WTC11 (cell line): ENCODE results near the gene NLRC4.

Source experiments
- CREB1 ChIP-seq: sonication (generic); formaldehyde crosslinking; IDR thresholded peaks from 2 replicates; pipeline ENCODE4 v1.8.0; 2023; ENCODE audit warnings: mild to moderate bottlenecking, missing genetic modification reagents
- CTCF ChIP-seq: fragments of 200-600 bp; IDR thresholded peaks from 2 replicates; pipeline ENCODE4 v1.8.0; 2022; ENCODE audit warnings: antibody characterized with exemption
- E2F5 ChIP-seq: sonication (generic); formaldehyde crosslinking; IDR thresholded peaks from 2 replicates; pipeline ENCODE4 v1.8.1; 2022; ENCODE audit warnings: mild to moderate bottlenecking, moderate library complexity, missing genetic modification reagents
- ETV6 ChIP-seq: sonication (generic); formaldehyde crosslinking; IDR thresholded peaks from 2 replicates; pipeline ENCODE4 v1.8.1; 2022; ENCODE audit warnings: mild to moderate bottlenecking, missing genetic modification reagents
- GTF2I ChIP-seq: fragments of 250-450 bp; sonication (Bioruptor Pico); conservative IDR thresholded peaks from 2 replicates; pipeline ENCODE4 v1.4.0; 2021; ENCODE audit warnings: mild to moderate bottlenecking
- JUN ChIP-seq: sonication (generic); formaldehyde crosslinking; IDR thresholded peaks from 2 replicates; pipeline ENCODE4 v1.8.0; 2023; ENCODE audit warnings: mild to moderate bottlenecking, missing genetic modification reagents
- MAX ChIP-seq: sonication (generic); formaldehyde crosslinking; IDR thresholded peaks from 2 replicates; pipeline ENCODE4 v1.8.0; 2022; ENCODE audit warnings: mild to moderate bottlenecking, missing genetic modification reagents
- PREB ChIP-seq: sonication (generic); formaldehyde crosslinking; IDR thresholded peaks from 2 replicates; pipeline ENCODE4 v1.8.1; 2022; ENCODE audit warnings: mild to moderate bottlenecking, missing genetic modification reagents, moderate library complexity, borderline replicate concordance
- RELA ChIP-seq: sonication (generic); formaldehyde crosslinking; IDR thresholded peaks from 2 replicates; pipeline ENCODE4 v1.8.1; 2022; ENCODE audit warnings: missing genetic modification reagents, mild to moderate bottlenecking, borderline replicate concordance
- TCF7 ChIP-seq: sonication (generic); formaldehyde crosslinking; IDR thresholded peaks from 2 replicates; pipeline ENCODE4 v1.8.0; 2022; ENCODE audit warnings: mild to moderate bottlenecking, low read depth, missing genetic modification reagents, moderate library complexity
- ZNF263 ChIP-seq: sonication (generic); formaldehyde crosslinking; IDR thresholded peaks from 2 replicates; pipeline ENCODE4 v1.8.1; 2022; ENCODE audit warnings: low read depth, mild to moderate bottlenecking, moderate library complexity, missing genetic modification reagents

GRCh38 chr2:32235315-32235714 lies 29.4 kb downstream of the NLRC4 start:
- TF ChIP-seq E2F5 (no peak), CREB1 (CRISPR knock-in tag) (no peak), CTCF (no peak), GTF2I (CRISPR knock-in tag) (no peak), PREB (CRISPR knock-in tag) (no peak), ZNF263 (CRISPR knock-in tag) (no peak), JUN (no peak), MAX (CRISPR knock-in tag) (no peak), ETV6 (CRISPR knock-in tag) (no peak), TCF7 (no peak), RELA (CRISPR knock-in tag) (no peak)
